Anterior cingulate cortex (tissue), 58 donors: ENCODE data around the gene TTLL6.
"Not testable (repeated sequence)": the region's sequence is repeated elsewhere in the genome, so short reads cannot be mapped to it uniquely, and the experiment has no call there.

Experiments
- DNase-seq, 58 donors: peaks; one replicate each; lab custom pipeline; 2025; lab: John Stamatoyannopoulos, UW

TTLL6 gene

GRCh38 chr17:48818361-48818841, 1.4 kb upstream of the TTLL6 start:
- no peak for DNase-seq

- DNase-seq = no peak
Measured at GRCh38 chr17:48816438-48816773, 623 bp downstream of the TTLL6 start.

GRCh38 chr17:48815311-48815710, 1.7 kb downstream of the TTLL6 start:
- DNase-seq = no peak

GRCh38 chr17:48814504-48814903, 2.5 kb downstream of the TTLL6 start:
- peak in 13 of 58 donors; percentile 3 to 35 (median 5) for DNase-seq

- no peak for DNase-seq
Measured at GRCh38 chr17:48812001-48812400, 5.0 kb downstream of the TTLL6 start.

GRCh38 chr17:48809182-48809581, 7.8 kb downstream of the TTLL6 start:
- no peak for DNase-seq

- DNase-seq = peak in 50 of 58 donors; percentile 2 to 63 (median 27)
Measured at GRCh38 chr17:48804936-48805411, 12.1 kb downstream of the TTLL6 start.

GRCh38 chr17:48800626-48801217, 16.3 kb downstream of the TTLL6 start:
- no peak for DNase-seq

- no peak for DNase-seq
Measured at GRCh38 chr17:48799069-48799723, 17.8 kb downstream of the TTLL6 start.

- DNase-seq = not testable (repeated sequence)
Measured at GRCh38 chr17:48796163-48796522, 20.9 kb downstream of the TTLL6 start.

- no peak for DNase-seq
Measured at GRCh38 chr17:48795444-48796162, 21.4 kb downstream of the TTLL6 start.

GRCh38 chr17:48792033-48792798, 24.8 kb downstream of the TTLL6 start:
- no peak for DNase-seq

GRCh38 chr17:48791128-48792032, 25.6 kb downstream of the TTLL6 start:
- DNase-seq = peak in 39 of 58 donors; percentile 1 to 61 (median 13)

GRCh38 chr17:48790607-48791127, 26.4 kb downstream of the TTLL6 start:
- DNase-seq = no peak

GRCh38 chr17:48787828-48788227, 29.2 kb downstream of the TTLL6 start:
- DNase-seq = no peak

GRCh38 chr17:48779421-48779820, 37.6 kb downstream of the TTLL6 start:
- no peak for DNase-seq

- DNase-seq = no peak
Measured at GRCh38 chr17:48776602-48777001, 40.4 kb downstream of the TTLL6 start.

- DNase-seq = no peak
Measured at GRCh38 chr17:48773245-48773644, 43.8 kb downstream of the TTLL6 start.

- DNase-seq = no peak
Measured at GRCh38 chr17:48770954-48771353, 46.1 kb downstream of the TTLL6 start.
